Upper lobe of left lung (tissue), 4 donors: ENCODE data around the gene LYRM2.

ENCODE experiments used
- CTCF ChIP-seq, 6 experiments: fragments of 450-650 bp in 4 of 6; fragments of 200-600 bp in 2 of 6; sonication (generic) in 2 of 6; IDR thresholded peaks; one replicate each; pipeline ENCODE4 v1.5.1; 2016 to 2019; ENCODE audit warnings: antibody characterized with exemption in 6 of 6
- EP300 ChIP-seq, 4 donors: sonication (generic); formaldehyde crosslinking; IDR thresholded peaks; one replicate each; pipeline ENCODE4 v1.5.1; 2017; ENCODE audit warnings: antibody characterized with exemption in 4 of 4, control low read depth in 2 of 4
- POLR2A ChIP-seq, 4 donors: fragments of 450-650 bp; IDR thresholded peaks; one replicate each; pipeline ENCODE4 v1.5.1; 2016 to 2017; ENCODE audit warnings: antibody characterized with exemption in 4 of 4, mild to moderate bottlenecking in 2 of 4

DNA sequence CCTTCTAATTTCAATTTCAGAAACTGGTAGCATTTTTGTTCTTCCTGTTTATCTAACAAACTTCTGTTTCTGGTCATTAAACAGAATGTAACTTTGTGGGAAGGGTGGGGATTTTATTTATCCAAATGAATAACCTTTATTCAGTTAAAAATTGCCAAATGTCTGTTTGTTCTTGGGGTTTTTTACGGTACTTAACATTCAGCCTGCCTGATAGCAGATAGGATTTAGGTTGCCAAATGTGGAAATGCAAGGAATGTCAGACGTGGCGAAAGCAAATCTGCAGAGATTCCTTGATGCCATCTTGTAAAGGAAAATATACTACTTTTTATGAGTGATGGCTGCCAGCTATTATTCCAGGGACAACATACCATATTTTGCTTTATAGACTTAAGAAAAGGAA lies 95.7 kb downstream of the LYRM2 start:
- TF ChIP-seq POLR2A (IDR thresholded peaks at IDR 0.05) (no peak), CTCF (IDR thresholded peaks at IDR 0.05) (no peak), EP300 (IDR thresholded peaks at IDR 0.05) (no peak)
